Astrocyte of the spinal cord (primary cell): Measurements from ENCODE around the gene MARCHF3.
"Not testable (repeated sequence)": the region's sequence is repeated elsewhere in the genome, so short reads cannot be mapped to it uniquely, and the experiment has no call there.

Experiments used
- DNase-seq: peaks from one replicate; pipeline ENCODE4 v3.0.0; 2011; ENCODE audit warnings: low read depth, low spot score
- H3K4me3 ChIP-seq: 2 replicates; pipeline ENCODE4 v1.5.1; 2011; ENCODE audit warnings: low read depth, mild to moderate bottlenecking, low read length, moderate library complexity
- in situ Hi-C: cut with HindIII; loops from 2 replicates; pipeline ENCODE4 v1.10.0; 2017; ENCODE audit warnings: low sequenced_read_pairs
- TF ChIP-seq, protein P1 (sequence below): IDR thresholded peaks from 2 replicates; pipeline ENCODE4 v1.5.1; 2012; ENCODE audit warnings: low read depth, mild to moderate bottlenecking, low read length, inconsistent platforms

MARCHF3 gene

GRCh38 chr5:126855266-126855665 lies 175.1 kb downstream of the MARCHF3 start:
- no peak overlapping the region for H3K4me3 ChIP-seq
- TF ChIP-seq, protein P1, sequence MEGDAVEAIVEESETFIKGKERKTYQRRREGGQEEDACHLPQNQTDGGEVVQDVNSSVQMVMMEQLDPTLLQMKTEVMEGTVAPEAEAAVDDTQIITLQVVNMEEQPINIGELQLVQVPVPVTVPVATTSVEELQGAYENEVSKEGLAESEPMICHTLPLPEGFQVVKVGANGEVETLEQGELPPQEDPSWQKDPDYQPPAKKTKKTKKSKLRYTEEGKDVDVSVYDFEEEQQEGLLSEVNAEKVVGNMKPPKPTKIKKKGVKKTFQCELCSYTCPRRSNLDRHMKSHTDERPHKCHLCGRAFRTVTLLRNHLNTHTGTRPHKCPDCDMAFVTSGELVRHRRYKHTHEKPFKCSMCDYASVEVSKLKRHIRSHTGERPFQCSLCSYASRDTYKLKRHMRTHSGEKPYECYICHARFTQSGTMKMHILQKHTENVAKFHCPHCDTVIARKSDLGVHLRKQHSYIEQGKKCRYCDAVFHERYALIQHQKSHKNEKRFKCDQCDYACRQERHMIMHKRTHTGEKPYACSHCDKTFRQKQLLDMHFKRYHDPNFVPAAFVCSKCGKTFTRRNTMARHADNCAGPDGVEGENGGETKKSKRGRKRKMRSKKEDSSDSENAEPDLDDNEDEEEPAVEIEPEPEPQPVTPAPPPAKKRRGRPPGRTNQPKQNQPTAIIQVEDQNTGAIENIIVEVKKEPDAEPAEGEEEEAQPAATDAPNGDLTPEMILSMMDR, result no peak
- in situ Hi-C loops, result no loop called here
- DNase-seq, result no peak

- TF ChIP-seq, protein P1, result no peak
Measured at GRCh38 chr5:126854526-126855110, 175.7 kb downstream of the MARCHF3 start.

GRCh38 chr5:126853541-126854307 lies 176.6 kb downstream of the MARCHF3 start:
- H3K4me3 ChIP-seq, DNase-seq, in situ Hi-C loops: not testable (repeated sequence)

More at GRCh38 chr5:126854526-126855110, 175.7 kb downstream of the MARCHF3 start:
- DNase-seq, result no peak
- in situ Hi-C loops, result no loop called here
- no peak overlapping the region for H3K4me3 ChIP-seq

GRCh38 chr5:126852841-126853271 lies 177.5 kb downstream of the MARCHF3 start:
- no peak overlapping the region for H3K4me3 ChIP-seq
- in situ Hi-C loops, result no loop called here
- DNase-seq, result no peak
- TF ChIP-seq, protein P1, result no peak

- no peak overlapping the region for H3K4me3 ChIP-seq
- in situ Hi-C loops, result no loop called here
- no peak for DNase-seq
- TF ChIP-seq, protein P1, result no peak
Measured at GRCh38 chr5:126852091-126852571, 178.2 kb downstream of the MARCHF3 start.

DNA sequence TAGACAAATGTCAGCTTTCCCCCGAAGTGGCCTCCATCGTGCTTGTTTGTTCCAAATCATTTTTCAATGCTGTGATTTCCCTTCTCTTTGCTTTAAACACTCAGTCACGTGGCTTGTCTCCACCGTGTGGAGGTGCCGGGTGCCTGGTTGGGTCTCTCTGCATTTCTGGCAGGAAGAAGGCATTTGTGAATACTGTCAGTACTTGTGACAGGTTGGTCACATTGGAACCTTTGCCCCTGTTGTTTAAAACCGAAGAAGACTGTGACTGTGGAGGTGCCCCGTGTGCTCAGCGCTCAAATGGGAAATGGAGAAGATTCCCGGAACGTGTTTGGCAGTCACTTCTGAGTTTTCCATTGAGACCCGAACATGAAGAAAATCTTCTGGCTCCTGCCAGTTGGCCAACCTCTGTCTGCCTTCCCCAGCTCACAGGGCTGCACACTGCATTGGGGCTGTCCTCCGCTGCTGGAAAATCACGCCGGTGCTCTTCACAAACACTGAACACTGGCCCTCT lies 178.8 kb downstream of the MARCHF3 start:
- no peak for DNase-seq
- no peak overlapping the region for H3K4me3 ChIP-seq
- in situ Hi-C loops, result no loop called here
- TF ChIP-seq, protein P1, result no peak
